Ecto neural progenitor cell (in vitro differentiated cells): Measurements from ENCODE around the gene ATG7.

ENCODE experiments used
- DNase-seq: peaks from one replicate; pipeline ENCODE4 v3.0.0-alpha.2; 2018; ENCODE audit warnings: low spot score

Gene ATG7

GRCh38 chr3:11362600-11362999 is 90.4 kb downstream of the ATG7 start:
- DNase-seq: no peak

- no peak for DNase-seq
Observed at GRCh38 chr3:11363715-11364114, 91.5 kb downstream of the ATG7 start.

GRCh38 chr3:11364181-11364580 is 92.0 kb downstream of the ATG7 start:
- DNase-seq: no peak

DNA sequence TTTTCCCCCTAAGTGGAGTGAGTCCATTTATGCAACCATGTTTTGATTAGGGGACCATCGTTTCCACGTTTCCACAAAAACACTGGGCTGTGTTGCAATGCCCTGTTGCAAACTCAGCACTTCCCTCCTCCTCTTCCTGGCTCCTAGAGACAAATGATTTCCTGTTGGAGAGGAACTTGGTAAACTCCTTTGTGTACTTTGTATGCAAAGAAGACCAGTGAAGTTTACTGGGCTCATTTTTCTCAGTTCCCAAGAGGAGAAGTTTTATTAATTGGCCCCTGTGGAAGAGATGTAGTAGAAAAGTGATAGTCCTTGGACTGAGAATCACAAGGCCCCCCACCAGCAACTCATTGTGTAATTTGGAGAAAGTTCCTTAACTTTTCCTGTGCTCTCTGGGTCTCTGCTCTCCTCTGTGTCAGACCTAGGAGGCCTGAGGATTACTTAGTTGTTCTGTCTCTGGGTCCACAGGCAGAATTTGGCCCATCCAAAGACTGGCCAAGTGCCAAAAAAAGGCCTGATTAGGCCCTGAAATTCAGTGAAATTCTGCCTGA is 95.0 kb downstream of the ATG7 start:
- DNase-seq: no peak

- DNase-seq: no peak
Observed at GRCh38 chr3:11370191-11370590, 98.0 kb downstream of the ATG7 start.

DNA sequence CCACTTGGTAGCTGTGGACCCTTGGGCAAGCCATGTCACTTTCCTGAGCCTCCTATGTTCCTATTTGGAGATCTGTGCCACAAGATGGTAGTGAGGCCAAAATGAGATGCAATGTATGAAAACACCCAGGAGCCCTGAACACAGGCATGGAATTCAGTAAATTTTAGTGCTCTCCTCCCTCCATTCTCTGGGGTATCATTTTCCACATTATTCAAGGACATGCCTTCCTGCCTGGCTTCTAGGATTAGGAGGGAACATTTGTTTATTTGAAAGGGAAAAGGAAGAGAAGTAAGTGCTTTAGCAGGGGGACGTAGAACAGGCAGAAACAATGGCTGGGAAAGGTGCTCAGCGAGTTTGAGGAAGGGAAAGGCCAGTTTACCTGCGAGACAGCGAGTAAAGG is 98.8 kb downstream of the ATG7 start:
- no peak for DNase-seq

DNA sequence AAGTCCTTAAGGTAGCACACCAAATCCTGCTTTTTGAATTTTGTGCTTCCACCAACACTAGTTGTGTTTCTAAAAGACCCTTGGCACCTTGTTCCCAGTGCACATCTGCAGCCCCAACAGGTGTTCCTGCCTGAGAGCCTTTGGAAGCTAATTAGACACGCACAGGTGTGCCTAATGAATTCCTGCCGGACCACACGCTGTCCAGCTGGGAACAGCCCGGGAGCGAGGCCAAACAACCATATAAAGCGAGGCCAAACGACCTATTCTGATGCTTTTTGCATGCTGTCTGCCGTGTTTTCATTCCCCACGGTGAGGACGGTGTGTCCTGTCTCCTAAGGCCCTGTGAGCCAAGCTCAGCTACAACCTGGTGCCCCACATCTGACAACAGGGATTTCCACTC is 99.5 kb downstream of the ATG7 start:
- no peak for DNase-seq

DNA sequence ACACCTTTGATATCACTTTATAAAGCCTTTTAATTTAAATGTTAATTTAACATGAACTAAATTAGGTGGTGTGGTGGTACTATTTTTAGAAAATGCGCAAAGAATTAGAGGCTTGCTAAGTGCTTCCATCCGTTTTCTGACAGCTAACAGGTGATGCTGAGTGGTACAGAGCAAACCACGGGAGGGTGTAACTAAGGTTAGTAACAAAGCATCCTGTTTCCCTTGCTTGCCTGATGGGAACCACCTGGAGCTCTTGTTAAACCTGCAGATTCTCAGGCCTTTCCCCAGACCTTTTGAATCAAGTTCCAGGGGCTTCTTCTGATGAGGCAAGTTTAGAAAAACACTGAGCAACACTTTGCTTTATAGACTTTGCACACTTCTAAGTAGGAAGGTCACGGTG is 101.0 kb downstream of the ATG7 start:
- DNase-seq: no peak

- DNase-seq: no peak
Observed at GRCh38 chr3:11373654-11374053, 101.5 kb downstream of the ATG7 start.

GRCh38 chr3:11375333-11376088 is 103.3 kb downstream of the ATG7 start:
- DNase-seq: no peak

DNA sequence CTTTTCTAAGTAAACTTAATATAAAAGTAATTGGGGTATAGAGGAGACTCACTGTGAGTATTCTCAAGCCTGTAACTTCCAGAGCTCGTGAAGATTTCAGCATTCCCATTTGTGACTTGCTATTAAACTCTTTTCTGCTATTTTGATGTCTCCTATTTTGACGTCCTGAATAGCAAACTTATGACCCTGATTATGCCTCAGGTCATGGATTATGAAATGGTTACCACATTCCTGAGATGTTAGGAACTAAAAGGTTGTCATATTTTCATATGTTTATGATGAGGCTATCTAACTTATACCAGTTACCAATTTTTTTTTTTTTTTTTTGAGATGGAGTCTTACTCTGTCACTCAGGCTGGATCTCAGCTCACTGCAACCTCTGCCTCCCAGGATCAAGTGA is 105.5 kb downstream of the ATG7 start:
- DNase-seq: no peak

DNA sequence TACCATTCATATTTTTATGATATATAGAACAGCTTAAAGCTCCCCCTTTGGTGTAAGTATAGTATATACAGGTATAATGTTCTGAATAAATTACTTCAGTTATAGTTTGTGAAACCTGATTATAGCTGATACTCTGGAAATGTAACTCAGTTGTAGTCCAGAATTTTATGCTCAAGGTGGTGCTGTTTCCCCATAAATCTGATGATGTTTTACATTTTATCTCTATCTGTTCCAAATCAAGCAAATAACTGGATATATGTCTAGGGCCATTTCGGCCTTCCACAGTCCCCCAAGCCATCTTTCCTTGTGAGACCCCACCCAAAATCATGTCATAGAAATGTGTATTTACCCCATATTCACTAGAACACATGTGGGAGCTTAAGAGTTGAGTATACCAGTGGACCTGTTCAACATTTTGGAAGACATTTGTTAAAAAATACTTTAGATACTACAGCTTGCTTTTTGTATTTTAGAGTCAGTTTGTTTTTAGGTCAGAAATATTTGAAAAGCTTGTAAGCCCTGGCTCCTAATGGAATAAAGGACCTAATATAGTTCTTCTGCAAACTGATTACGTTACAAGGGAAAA is 107.1 kb downstream of the ATG7 start:
- DNase-seq: no peak

- no peak for DNase-seq
Observed at GRCh38 chr3:11379824-11380701, 107.9 kb downstream of the ATG7 start.

DNA sequence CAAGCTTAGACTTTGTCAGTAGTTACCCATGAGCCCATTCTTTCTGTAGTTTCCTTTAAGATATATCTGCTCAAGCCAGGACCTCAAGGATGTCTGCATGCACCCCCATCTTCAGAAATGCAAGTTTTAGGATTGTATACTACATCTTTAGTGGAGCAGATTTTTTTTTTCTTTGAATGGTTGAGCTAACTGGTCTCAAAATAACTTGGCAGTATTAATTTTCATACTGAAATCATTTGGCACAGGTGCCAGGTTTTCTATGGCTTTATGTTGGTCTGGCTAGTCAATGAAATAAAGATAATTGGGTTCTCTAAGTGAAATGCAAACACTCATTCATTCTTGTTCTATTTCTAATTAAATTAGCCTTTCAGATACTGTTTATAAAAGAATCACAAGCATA is 108.9 kb downstream of the ATG7 start:
- no peak for DNase-seq

DNA sequence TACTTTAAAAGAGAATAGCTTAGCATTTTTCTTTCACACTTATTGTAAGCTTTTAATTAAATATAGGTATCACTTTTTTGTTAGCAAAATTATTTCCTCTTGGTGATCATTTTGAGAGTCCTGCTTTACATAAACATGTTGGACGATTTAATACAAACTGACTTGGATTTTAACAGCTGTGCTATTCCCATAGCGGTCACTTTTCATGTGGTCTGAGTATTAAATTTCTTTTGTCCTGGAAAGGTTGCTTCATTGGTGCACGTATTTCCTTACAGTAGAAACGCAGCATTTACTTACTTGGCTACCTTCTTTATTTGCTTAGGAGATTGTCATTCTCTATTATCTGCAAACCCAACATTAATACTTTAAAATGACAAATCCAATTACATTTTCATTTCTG is 109.4 kb downstream of the ATG7 start:
- no peak for DNase-seq

- DNase-seq: no peak
Observed at GRCh38 chr3:11382146-11382745, 110.0 kb downstream of the ATG7 start.

DNA sequence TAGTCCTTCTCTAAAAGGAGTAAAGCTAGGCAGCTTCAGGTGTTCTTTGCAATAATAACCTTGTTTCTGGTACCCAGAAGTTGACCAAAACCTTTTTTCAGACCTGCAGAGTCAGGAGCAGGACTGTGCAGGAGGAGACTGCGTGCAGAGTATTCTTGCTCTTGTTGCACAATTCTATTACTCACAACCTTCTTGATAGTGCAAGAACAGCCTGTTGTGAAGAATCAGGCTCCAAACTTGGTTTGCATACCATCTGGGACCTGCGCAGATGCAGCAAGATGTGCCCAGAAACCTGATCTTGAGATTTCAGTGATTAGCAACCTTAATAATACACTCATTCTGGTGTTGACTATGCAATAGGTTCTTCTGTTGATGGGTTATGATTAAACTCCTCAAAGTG is 111.9 kb downstream of the ATG7 start:
- DNase-seq: no peak

DNA sequence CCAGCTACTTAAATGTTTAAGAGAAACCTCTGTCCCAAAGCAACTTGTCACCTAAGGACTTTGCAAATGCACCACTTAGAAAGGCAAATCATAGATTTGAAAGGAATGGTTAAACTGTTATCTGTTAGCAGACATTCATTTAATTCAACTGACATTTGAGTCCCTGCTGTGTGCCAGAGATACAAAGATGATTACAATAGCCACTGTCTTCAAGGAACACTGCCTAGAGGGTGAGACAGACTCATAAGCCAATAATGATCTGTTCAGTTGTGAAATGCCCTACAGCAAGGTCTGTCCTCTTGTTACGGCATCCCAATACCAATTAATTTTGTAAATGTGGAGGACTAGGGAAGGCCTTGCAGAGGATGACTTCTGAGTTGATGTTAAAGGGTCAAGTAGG is 113.1 kb downstream of the ATG7 start:
- DNase-seq: no peak

DNA sequence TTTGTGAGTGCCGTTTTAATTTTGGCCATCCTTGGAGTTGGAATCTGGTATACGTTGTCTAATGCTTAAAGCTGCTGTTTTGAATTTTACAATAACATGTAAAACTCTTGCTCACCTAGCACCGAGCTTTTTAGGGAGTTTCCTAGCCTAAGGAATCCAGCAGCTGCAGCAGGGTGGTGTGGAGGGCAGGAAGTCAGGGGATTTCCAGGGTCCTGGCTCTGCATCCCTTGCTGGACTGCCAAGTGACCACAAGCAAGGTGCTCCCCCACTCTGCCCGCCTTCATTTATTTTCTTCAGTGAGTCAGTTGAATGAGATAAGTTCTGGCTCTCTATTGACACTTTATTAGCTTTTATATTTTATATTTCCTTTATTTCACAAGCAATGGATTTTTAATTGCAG is 113.7 kb downstream of the ATG7 start:
- no peak for DNase-seq

GRCh38 chr3:11386465-11387113 is 114.4 kb downstream of the ATG7 start:
- DNase-seq: no peak

DNA sequence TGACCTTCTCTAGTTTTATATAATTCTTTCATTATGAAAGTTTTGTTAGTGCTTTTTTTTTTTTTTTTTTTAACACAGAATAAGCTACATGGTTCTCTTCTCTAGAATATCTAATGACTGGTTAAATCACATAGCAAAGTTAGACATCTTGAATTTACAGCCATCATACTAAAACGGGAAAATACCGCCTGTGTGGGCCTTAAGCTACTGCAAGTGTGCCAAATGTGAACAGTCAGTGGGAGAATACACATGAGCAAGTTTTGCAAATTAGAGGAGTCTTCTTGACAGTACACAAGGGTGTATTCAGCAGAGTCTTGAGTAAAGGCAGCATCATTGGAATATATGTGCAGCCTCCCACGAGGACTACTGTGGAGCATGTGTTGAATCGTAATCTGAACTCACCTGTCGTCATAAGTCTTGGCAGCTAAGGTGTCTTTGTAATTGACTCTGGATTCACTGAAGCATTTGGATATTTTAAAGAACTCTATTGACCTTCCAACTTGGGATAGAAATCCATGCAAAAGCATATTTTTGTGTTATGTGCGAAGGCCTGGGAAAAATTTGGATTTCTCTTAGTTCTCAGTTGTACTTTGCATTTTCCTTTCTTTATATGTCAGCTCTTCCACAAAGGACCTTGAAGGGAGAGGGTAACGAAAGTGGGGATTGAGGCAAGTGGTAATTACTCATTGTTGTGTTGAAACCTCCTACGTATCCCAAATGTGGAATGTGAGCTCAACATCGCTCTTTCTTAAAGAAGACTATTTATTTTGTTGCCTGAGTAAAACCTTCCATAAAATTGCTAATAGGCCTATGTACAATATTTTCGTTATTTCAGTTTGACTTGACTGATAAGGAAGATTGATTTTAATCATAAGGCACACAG is 117.4 kb downstream of the ATG7 start:
- DNase-seq: no peak
